ENCODE results near the gene FGD1. TPM values are rescaled to one million over a fixed set of nuclear protein-coding genes. Genes with fewer than 3 reads are reported as not detected.

Gene FGD1
- total and polyA plus RNA-seq, 2 of the 13 experiments (the other 11 are each of a cell fraction or from before 2014, with no cell fraction given), result 0.36 to 0.62 TPM

DNA sequence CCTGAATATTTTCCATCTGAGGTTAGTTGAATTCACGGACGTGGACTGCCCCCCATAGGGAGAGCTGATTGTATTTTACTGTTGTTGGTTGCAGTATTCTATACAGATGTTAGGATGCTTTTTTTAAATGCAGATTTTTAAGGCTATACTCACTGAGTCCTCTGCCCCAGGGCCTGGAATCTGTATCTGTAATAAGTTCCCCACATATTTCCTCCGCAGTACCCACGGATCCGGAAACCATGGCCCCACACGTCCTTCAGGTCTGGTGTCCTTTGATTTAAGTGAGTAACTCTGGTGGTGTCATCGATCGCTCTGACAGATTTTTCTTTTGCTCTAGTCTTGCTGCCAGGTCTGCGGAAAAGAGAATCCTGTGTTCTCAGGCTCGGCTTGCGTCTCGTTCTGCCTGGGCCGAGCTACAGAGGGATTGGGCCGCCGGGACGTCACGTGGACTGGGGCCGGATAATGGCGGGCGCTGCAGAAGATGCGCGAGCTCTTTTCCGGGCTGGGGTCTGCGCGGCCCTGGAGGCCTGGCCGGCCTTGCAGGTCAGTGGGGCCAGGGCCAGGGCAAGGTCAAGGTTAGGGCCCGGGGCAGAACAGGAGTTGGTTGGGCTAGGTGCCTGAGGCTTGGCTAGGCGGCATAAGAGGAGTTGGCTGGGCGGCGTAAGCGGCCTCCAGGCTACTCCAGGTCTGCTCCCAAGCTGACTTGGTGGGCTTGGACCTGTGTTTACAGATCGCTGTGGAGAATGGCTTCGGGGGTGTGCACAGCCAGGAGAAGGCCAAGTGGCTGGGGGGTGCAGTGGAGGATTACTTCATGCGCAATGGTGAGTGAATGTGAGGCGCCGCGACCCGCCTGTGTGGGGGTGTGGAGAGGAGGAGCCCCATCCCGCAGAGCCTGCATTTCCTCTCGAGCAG is 55.8 kb downstream of the FGD1 start, which contains the start of gene TSR2 (continued):
- TF ChIP-seq, protein P1, sequence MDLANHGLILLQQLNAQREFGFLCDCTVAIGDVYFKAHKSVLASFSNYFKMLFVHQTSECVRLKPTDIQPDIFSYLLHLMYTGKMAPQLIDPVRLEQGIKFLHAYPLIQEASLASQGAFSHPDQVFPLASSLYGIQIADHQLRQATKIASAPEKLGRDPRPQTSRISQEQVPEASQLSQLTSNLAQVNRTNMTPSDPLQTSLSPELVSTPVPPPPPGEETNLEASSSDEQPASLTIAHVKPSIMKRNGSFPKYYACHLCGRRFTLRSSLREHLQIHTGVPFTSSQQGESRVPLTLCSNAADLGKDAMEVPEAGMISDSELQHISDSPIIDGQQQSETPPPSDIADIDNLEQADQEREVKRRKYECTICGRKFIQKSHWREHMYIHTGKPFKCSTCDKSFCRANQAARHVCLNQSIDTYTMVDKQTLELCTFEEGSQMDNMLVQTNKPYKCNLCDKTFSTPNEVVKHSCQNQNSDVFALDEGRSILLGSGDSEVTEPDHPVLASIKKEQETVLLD (CRISPR knock-in tag; IDR thresholded peaks at IDR 0.05; ENCODE audit: low read depth), result no peak
- TF ChIP-seq MBNL3 (CRISPR knock-in tag; conservative IDR thresholded peaks at IDR 0.05) (no peak), XBP1 (CRISPR knock-in tag; IDR thresholded peaks at IDR 0.05) (no peak), NPAS2 (CRISPR knock-in tag; IDR thresholded peaks at IDR 0.05; ENCODE audit: borderline replicate concordance) (no peak), ZNF772 (CRISPR knock-in tag; IDR thresholded peaks at IDR 0.05) (no peak), MAF1 (CRISPR knock-in tag; IDR thresholded peaks at IDR 0.05; ENCODE audit: borderline replicate concordance) (no peak), MED1 (CRISPR knock-in tag; IDR thresholded peaks at IDR 0.05) (no peak), SOX13 (IDR thresholded peaks at IDR 0.05) (no peak), SOX13 (CRISPR knock-in tag; conservative IDR thresholded peaks at IDR 0.05 in 1 of 2, IDR thresholded peaks at IDR 0.05 in 1 of 2) (0 out of 4 replicates have a peak, but pooled peaks of 1 of the 2 experiments have one; percentile 36), ZNF614 (CRISPR knock-in tag; IDR thresholded peaks at IDR 0.05; ENCODE audit: borderline replicate concordance) (no peak; the same call in 1 of the 2 replicates), ZNF619 (CRISPR knock-in tag; IDR thresholded peaks at IDR 0.05) (no peak), HOXA9 (CRISPR knock-in tag; IDR thresholded peaks at IDR 0.05; ENCODE audit: borderline replicate concordance) (no peak), ZFYVE20 (CRISPR knock-in tag; IDR thresholded peaks at IDR 0.05; ENCODE audit: borderline replicate concordance, low read depth) (no peak), ZNF644 (CRISPR knock-in tag; IDR thresholded peaks at IDR 0.05; ENCODE audit: low read depth) (no peak), ZNF572 (CRISPR knock-in tag; IDR thresholded peaks at IDR 0.05) (no peak), ZFX (CRISPR knock-in tag; IDR thresholded peaks at IDR 0.05; ENCODE audit: low read depth) (peak; percentile 79), NR2C2 (CRISPR knock-in tag; IDR thresholded peaks at IDR 0.05; ENCODE audit: borderline replicate concordance) (no peak), MIER2 (CRISPR knock-in tag; IDR thresholded peaks at IDR 0.05) (no peak), PAWR (CRISPR knock-in tag; IDR thresholded peaks at IDR 0.05; ENCODE audit: borderline replicate concordance) (no peak), CCDC6 (CRISPR knock-in tag; IDR thresholded peaks at IDR 0.05) (no peak), ZNF446 (CRISPR knock-in tag; IDR thresholded peaks at IDR 0.05) (no peak), NBN (conservative IDR thresholded peaks at IDR 0.05) (no peak), ERF (CRISPR knock-in tag; IDR thresholded peaks at IDR 0.05) (no peak), ZNF468 (CRISPR knock-in tag; IDR thresholded peaks at IDR 0.05) (no peak), MAFF (IDR thresholded peaks at IDR 0.05; ENCODE audit: low read depth, low read length) (peak; percentile 57), MEIS1 (CRISPR knock-in tag; IDR thresholded peaks at IDR 0.05; ENCODE audit: borderline replicate concordance) (no peak), ZNF577 (CRISPR knock-in tag; IDR thresholded peaks at IDR 0.05; ENCODE audit: borderline replicate concordance, low read depth) (no peak), POGZ (CRISPR knock-in tag; IDR thresholded peaks at IDR 0.05) (peak; percentile 71), MEIS2 (CRISPR knock-in tag; IDR thresholded peaks at IDR 0.05) (no peak)
- TF ChIP-seq, protein P2, sequence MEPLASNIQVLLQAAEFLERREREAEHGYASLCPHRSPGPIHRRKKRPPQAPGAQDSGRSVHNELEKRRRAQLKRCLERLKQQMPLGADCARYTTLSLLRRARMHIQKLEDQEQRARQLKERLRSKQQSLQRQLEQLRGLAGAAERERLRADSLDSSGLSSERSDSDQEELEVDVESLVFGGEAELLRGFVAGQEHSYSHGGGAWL (CRISPR knock-in tag; IDR thresholded peaks at IDR 0.05), result no peak
- TF ChIP-seq, protein P3, sequence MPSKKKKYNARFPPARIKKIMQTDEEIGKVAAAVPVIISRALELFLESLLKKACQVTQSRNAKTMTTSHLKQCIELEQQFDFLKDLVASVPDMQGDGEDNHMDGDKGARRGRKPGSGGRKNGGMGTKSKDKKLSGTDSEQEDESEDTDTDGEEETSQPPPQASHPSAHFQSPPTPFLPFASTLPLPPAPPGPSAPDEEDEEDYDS (CRISPR knock-in tag; IDR thresholded peaks at IDR 0.05), result peak; percentile 59

Data from HepG2 (cell line).